HUES64 (cell line): ENCODE results near the gene SDK1.

ENCODE experiments used
- H3K27ac ChIP-seq: 2 replicates; pipeline ENCODE4 v1.7.0; 2013; ENCODE audit warnings: low read depth, low read length, inconsistent platforms
- H3K27me3 ChIP-seq: 2 replicates; pipeline ENCODE4 v1.6.1; 2013; ENCODE audit warnings: mild to moderate bottlenecking, low read length; ENCODE audit not compliant: insufficient read depth
- H3K36me3 ChIP-seq: 2 replicates; pipeline ENCODE4 v1.6.1; 2013; ENCODE audit warnings: mild to moderate bottlenecking, low read length; ENCODE audit not compliant: insufficient read depth
- H3K4me1 ChIP-seq: 2 replicates; pipeline ENCODE4 v1.6.1; 2013; ENCODE audit warnings: mild to moderate bottlenecking, low read length, moderate library complexity; ENCODE audit not compliant: insufficient read depth
- H3K4me3 ChIP-seq: 2 replicates; pipeline ENCODE4 v1.5.1; 2013; ENCODE audit warnings: mild to moderate bottlenecking, low read length, moderate library complexity
- H3K9ac ChIP-seq: 2 replicates; pipeline ENCODE4 v1.6.1; 2013; ENCODE audit warnings: mild to moderate bottlenecking, low read depth, low read length
- H3K9me3 ChIP-seq: 2 replicates; pipeline ENCODE4 v1.6.1; 2013; ENCODE audit warnings: low read depth, low read length; ENCODE audit not compliant: insufficient read depth
- WGBS: fragments of 150-250, 120-280 bp; methylation state at CpG from one replicate; pipeline ENCODE4 v1.1.7; 2013; ENCODE audit warnings: missing lambda C conversion rate; 5-methylcytosine and 5-hydroxymethylcytosine counted together

Gene SDK1

DNA sequence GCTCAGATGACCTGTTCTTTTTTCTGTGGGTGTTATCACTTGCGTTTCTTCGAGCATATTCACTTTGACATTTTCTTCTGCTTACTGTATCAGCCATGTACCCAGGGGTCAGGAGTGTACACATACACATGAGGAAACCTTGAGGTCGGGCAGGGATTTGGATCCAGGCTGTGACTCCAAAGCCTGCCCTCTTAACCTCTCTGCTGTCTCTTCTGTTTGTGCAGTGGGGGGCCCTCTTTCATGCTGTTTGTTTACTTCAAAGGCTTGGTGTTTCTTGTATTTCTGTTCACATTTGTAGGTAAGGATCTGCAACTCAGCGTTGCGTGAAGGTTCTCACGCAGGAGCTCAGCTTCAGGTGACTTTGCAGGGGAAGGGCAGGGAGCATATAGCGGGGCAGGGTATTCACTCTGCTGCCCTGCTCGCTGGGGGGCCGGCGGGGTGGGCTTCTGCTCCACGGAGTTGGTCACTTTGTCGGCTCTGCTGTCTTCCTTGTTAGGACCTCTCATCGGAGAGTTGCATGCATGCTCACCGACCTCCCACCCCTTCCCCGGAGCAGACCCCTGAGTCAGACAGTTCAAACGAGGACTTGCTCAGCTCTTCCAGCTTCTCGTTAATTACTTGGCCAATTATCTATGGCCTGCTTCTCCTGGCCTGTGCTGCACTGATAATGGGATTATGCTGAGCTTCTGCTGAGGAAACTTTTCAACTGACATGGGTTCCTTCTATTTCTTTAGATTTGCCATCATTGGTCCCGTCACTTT is 77.5 kb downstream of the SDK1 start:
- Histone ChIP-seq H3K9ac (no peak overlapping the region), H3K9me3 (no peaks in the 10 kb centered on the region), H3K4me1 (peaks cover 24% of the 10 kb centered on the region), H3K36me3 (no peaks in the 10 kb centered on the region), H3K27ac (no peak overlapping the region), H3K4me3 (no peak overlapping the region), H3K27me3 (no peaks in the 10 kb centered on the region)
- 84% methylated on average over 18 of the region's 18 CpGs for WGBS

DNA sequence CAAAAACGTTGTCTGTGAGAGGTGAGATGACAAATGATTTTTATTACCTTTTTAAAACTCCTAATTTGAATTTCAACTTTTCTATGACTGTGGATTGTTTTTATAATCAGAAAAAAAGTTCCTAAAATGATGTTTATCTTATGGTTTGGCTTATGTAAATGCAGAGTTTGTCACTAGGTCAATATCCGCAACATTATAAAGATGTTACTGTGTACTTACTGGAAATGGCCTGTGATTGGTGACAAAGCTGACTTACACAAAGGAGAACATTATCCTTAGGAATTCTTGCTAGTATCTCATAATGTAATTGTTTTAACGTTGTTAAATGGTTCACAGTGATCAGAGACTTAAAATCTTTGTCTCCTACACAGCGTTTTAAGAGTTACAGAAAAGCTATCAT is 79.0 kb downstream of the SDK1 start:
- Histone ChIP-seq H3K27me3 (no peaks in the 10 kb centered on the region), H3K9me3 (no peaks in the 10 kb centered on the region), H3K4me1 (peaks cover 24% of the 10 kb centered on the region), H3K36me3 (no peaks in the 10 kb centered on the region), H3K4me3 (no peak overlapping the region), H3K9ac (no peak overlapping the region), H3K27ac (no peak overlapping the region)
- WGBS, result 89% methylated on average over 4 of the region's 4 CpGs

DNA sequence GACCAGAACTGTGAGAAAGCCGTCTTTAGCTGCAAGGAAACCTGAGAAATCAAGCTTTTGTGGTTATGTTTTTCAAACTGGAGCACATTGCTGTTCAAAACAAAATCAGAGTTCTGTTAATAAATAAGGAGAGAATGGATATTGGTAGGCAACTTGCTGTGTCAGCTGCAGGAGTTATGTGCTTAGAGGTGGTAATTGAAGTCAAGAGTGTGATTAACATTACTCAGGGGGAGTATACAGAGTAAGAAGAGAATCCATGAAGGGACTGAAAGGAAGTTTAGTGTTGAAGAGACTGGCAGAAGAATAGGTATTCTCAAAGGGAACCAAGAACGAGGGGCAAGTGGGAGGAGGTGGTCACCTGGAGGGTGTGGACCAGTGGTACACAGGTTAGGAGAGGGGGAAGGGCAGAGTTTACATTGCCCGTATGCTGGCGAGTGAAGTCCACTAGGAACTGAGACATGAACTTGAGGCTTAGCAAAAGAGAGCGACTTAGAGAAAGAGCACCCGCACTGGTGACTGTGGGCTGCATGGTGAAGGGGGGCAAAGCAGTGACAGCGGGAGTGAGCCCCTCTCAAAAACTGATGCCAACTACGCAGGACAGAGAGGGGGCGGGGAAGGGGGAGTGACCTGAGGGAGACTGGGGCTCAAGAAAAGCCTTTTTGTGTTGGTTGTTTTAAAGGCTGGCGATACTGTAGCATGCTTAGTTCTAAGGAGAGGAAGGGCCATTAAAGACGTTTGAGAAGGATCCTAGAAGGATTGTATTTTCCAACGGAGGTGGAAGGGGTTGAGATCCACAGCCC is 80.0 kb downstream of the SDK1 start:
- Histone ChIP-seq H3K4me1 (peaks cover 24% of the 10 kb centered on the region), H3K9ac (no peak overlapping the region), H3K27ac (no peak overlapping the region), H3K4me3 (0 out of 2 replicates have a peak overlapping the region, but pooled peaks have one; percentile 9), H3K36me3 (no peaks in the 10 kb centered on the region), H3K27me3 (no peaks in the 10 kb centered on the region), H3K9me3 (no peaks in the 10 kb centered on the region)
- 73% methylated on average over 12 of the region's 12 CpGs for WGBS

DNA sequence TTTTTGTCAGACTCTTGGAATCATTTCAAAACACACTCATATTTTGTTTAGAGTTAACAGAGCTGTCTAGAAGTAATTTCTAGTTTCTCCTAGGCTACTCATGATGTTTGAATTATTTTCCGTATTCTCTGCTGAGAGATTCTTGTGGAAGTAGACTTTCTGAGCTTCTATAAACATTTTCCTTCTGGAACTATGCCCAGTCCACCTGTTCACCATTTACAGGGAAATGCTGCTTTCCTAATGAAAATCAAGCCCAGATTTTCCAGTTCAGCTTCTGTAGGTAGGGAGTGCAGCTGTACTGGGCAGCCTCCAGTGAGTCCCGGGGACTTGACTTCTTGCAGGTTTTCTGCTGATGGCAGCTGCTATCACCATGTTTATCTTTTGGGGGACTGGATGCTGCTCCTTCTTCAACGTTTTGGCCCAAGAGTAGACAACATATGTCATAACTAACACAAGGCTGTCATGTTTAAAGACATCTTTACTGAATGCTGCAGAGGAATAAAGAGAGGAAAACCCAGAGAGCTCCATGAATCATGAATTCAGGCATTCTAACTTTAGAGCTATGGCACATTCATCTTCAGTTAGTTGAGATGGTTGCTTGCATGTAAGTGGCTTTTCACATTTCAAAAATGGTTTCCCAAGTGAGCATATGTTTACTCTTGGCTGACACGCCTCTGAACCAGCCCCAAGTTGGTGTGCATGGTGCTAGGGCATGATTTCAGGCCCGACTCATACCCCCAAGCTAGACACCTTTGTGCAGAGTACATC is 85.6 kb downstream of the SDK1 start:
- no peaks in the 10 kb centered on the region for H3K36me3 ChIP-seq
- peaks cover under 1% of the 10 kb centered on the region; the same call in 1 of the 2 replicates for H3K4me1 ChIP-seq
- no peaks in the 10 kb centered on the region for H3K27me3 ChIP-seq
- no peak overlapping the region for H3K9ac ChIP-seq
- H3K9me3 ChIP-seq, result no peaks in the 10 kb centered on the region
- no peak overlapping the region for H3K27ac ChIP-seq
- H3K4me3 ChIP-seq, result no peak overlapping the region
- WGBS, result 74% methylated on average over 5 of the region's 5 CpGs

DNA sequence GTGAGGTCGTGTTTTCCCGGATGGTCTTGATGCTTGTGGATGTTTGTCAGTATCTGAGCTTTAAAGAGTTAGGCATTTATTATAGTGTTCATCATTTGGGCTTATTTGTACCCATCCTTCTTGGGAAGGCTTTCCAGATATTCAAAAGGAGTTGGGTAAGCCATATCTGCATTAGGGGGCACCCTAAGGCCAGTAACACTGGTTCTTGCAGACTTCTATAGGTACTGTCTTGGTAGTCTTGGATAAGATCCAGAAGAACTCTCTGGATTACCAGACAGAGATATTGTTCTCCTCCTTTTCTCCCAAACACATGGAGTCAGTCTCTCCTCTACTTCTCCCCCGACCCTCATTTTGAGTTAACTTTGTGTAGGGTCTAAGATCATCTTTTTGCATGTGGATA is 92.8 kb downstream of the SDK1 start:
- peaks cover 7% of the 10 kb centered on the region for H3K9me3 ChIP-seq
- no peak overlapping the region for H3K4me3 ChIP-seq
- H3K27ac ChIP-seq, result no peak overlapping the region
- H3K27me3 ChIP-seq, result no peaks in the 10 kb centered on the region
- no peaks in the 10 kb centered on the region for H3K36me3 ChIP-seq
- H3K9ac ChIP-seq, result no peak overlapping the region
- no peaks in the 10 kb centered on the region for H3K4me1 ChIP-seq
- WGBS, result 87% methylated on average over 3 of the region's 3 CpGs

DNA sequence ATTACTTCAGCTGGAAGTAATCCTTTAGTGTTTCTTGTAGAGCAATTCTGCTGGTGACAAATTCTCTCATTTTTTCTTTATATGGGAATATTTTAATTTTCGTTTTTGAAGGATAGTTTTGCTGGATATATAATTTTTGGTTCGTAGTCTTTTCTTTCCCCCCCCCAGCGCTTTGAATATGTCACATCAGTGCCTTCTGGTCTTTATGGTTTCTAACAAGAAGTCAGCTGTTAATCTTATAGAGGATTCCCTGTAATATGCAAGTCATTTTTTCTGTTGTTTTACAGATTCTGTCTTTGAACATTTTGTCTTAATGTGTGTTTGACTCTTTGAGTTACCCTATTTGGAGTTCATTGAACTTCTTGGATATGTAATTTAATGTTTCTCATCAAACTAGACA is 96.3 kb downstream of the SDK1 start:
- H3K36me3 ChIP-seq, result no peaks in the 10 kb centered on the region
- peaks cover 5% of the 10 kb centered on the region; the same call in 1 of the 2 replicates for H3K4me1 ChIP-seq
- no peak overlapping the region for H3K9ac ChIP-seq
- WGBS, result no CpG with 5 or more reads among the region's 3 CpGs
- no peaks in the 10 kb centered on the region for H3K27me3 ChIP-seq
- peaks cover 7% of the 10 kb centered on the region for H3K9me3 ChIP-seq
- no peak overlapping the region for H3K4me3 ChIP-seq
- no peak overlapping the region for H3K27ac ChIP-seq

DNA sequence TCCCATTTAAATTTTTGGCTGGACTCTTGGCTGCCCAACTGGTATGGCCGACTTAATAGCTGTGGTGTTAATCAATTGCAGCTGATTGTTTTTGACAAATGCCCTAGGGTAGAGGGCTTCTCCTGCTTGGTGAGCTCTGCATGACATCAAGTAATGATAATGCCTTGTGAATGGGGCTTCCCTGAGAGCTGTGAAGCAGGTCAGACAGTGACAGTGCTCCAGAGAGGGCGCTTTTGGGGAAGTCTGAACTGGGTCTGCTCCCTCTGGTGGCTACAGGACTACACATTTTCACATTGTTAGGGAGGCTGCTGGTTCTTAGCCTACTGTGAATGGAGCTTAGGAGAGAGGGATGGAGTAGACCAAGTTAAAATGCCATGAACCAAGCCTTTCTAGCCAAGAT is 98.8 kb downstream of the SDK1 start:
- peaks cover 7% of the 10 kb centered on the region for H3K9me3 ChIP-seq
- H3K27me3 ChIP-seq, result no peaks in the 10 kb centered on the region
- H3K36me3 ChIP-seq, result no peaks in the 10 kb centered on the region
- peaks cover 9% of the 10 kb centered on the region; the same call in 1 of the 2 replicates for H3K4me1 ChIP-seq
- H3K9ac ChIP-seq, result no peak overlapping the region
- no peak overlapping the region for H3K4me3 ChIP-seq
- no peak overlapping the region for H3K27ac ChIP-seq
- WGBS, result 17% methylated on average over 2 of the region's 2 CpGs

DNA sequence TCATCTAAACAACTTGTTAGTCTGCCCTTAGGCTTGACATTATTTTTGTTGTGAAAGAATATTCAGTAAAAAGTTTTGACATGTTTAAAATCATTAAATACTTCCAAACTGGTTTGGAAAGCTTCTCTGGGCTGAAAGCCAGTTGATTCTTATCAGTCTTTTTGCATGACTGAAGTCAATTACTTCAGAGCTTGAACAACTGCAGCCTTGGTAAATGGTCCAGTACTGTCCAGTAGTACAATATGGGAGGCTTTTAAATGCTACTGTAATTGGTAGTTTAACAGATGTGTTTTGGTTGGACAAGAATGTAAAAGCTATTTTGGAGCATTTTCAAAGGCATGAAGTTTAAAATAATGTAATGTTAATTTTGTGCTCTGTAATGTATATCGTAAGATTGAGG is 103.4 kb downstream of the SDK1 start:
- Histone ChIP-seq H3K9ac (no peak overlapping the region), H3K27ac (no peak overlapping the region), H3K4me1 (peaks cover 7% of the 10 kb centered on the region; the same call in 1 of the 2 replicates), H3K27me3 (no peaks in the 10 kb centered on the region), H3K36me3 (no peaks in the 10 kb centered on the region), H3K9me3 (no peaks in the 10 kb centered on the region), H3K4me3 (no peak overlapping the region)
- WGBS, result 91% methylated on average over 1 of the region's 1 CpG

DNA sequence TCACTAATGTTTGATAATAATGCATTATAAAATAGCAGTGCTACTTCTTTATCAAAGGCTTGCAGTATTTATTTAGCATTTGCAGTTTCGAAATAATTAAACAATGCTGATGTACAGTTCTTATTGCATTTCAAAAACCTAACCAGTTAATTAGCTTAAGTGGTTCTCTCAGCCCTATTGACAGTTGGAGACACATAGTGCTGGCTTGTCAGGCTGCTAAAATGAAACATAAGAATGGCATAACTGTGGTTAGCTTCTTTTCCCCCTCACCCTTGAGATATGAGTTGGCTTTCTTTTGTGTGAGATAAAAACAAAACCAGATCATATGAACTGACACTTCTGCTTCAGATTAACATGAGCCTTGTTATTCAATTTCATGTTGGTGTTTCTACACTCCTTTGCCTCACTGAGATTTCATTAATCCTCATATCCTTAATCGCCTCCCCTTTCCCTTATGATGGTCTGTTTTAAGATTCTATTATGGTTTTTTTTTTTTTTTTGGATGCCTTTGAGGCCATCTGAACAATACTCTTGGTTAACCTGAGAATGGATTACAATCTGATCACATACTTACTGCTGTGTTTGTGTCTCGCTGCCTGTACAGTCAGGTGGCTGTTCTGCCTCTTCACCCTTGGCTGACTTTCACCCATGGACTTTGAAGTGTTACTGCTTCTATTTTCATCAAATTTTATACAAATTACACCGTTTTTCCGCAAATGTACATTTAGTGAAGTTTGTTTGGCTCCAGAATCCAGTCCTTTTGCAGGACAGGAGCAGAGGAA is 108.0 kb downstream of the SDK1 start:
- H3K27ac ChIP-seq, result no peak overlapping the region
- WGBS, result 93% methylated on average over 4 of the region's 5 CpGs
- H3K4me1 ChIP-seq, result 0 out of 2 replicates have a peak, but pooled peaks cover 4% of the 10 kb centered on the region
- no peaks in the 10 kb centered on the region for H3K27me3 ChIP-seq
- H3K4me3 ChIP-seq, result no peak overlapping the region
- no peak overlapping the region for H3K9ac ChIP-seq
- H3K36me3 ChIP-seq, result no peaks in the 10 kb centered on the region
- no peaks in the 10 kb centered on the region for H3K9me3 ChIP-seq

DNA sequence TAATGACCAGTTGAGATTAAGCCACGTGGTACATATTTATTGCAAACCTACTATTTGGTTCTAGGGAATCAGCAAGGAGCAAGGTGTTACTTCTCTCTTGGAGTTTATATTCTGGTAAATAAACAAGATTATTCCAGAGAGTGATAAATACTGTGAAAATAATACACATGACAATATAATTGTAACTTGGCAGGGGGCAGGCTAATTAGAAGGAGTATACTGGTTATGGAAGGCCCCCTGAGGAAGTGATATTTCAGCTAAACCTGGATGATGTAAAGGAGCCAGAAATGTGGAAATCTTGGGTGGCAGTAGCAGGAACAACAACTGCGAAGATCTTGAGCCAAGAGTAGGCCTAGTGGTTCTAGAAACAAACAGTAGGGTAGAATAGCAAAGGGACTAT is 111.8 kb downstream of the SDK1 start:
- no peaks in the 10 kb centered on the region for H3K36me3 ChIP-seq
- 97% methylated on average over 2 of the region's 2 CpGs for WGBS
- H3K9me3 ChIP-seq, result no peaks in the 10 kb centered on the region
- no peaks in the 10 kb centered on the region for H3K27me3 ChIP-seq
- H3K4me1 ChIP-seq, result no peaks in the 10 kb centered on the region
- no peak overlapping the region for H3K9ac ChIP-seq
- no peak overlapping the region for H3K4me3 ChIP-seq
- no peak overlapping the region for H3K27ac ChIP-seq
